Measurements from ENCODE around the gene ZFP91. TPM values are rescaled to one million over a fixed set of nuclear protein-coding genes. Genes with fewer than 3 reads are reported as not detected.

ZFP91 gene
- total and polyA plus RNA-seq, 9 of the 15 experiments (the other 6 are each of a cell fraction or from before 2014, with no cell fraction given): 17.6 to 58.3 (median 34.0) TPM

DNA sequence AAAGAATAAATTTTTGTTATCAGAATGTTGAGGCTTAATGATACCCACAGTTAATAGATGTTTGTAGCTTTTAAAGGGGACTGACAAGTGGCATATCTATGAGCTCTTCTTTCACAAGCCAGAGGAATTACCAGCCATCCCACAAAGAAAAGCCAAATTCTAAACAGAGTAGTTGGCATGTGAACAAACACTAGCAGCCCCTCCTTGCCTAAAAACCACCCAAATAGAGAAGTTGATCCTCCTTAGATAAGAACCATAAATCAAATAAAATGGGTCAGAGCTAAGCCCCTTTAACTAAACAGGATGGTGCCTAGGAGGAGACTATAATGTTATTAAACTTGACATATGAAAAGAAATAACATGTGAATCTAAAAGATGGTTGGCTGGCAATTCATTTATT is 14.6 kb upstream of the ZFP91 start:
- no peak overlapping the region for H3K27ac ChIP-seq (ENCODE audit: extremely low read depth, low read depth, low read length)
- H3K9ac ChIP-seq (ENCODE audit: insufficient read depth in 1 of 2, low read depth in 2 of 2, low read length in 2 of 2): no peak overlapping the region
- POLR2A ChIA-PET: interaction anchor here (1.5 kb wide), 1 partner anchor 13 kb away, joined by 5 read pairs; no protein-coding TSS in a partner anchor
- CTCF ChIA-PET (ENCODE audit: low intra/inter-chr PET ratio): no interaction called here
- H3K4me3 ChIP-seq: no peak overlapping the region
- no peaks in the 10 kb centered on the region for H3K9me1 ChIP-seq (ENCODE audit: control insufficient read depth, insufficient read depth, low read length)
- no peak overlapping the region for H3K4me2 ChIP-seq (ENCODE audit: insufficient read depth, low read length)
- H3K9me3 ChIP-seq (replicated peaks; ENCODE audit: control insufficient read depth, insufficient read depth, low read depth, low read length): no peaks in the 10 kb centered on the region
- BruUV-seq (replicated peaks): no TSS peak
- no peaks in the 10 kb centered on the region for H3K79me2 ChIP-seq (ENCODE audit: control insufficient read depth, insufficient read depth, low read length)
- FAIRE-seq: no peak
- no peaks in the 10 kb centered on the region for H4K20me1 ChIP-seq (replicated peaks; ENCODE audit: control insufficient read depth, insufficient read depth, low read length)
- no peak overlapping the region for H2AFZ ChIP-seq (ENCODE audit: low read depth, low read length)
- intact Hi-C loops (cut with micrococcal nuclease) (no loop called here), in situ Hi-C loops (cut with MboI) (no loop called here)
- ATAC-seq: no peak
- no peaks in the 10 kb centered on the region for H3K27me3 ChIP-seq (ENCODE audit: control insufficient read depth in 2 of 2, insufficient read depth in 2 of 2, low read length in 2 of 2)
- DNase-seq (ENCODE audit: extremely low read depth in 1 of 4, low spot score in 3 of 4): no peak
- no peaks in the 10 kb centered on the region for H3K36me3 ChIP-seq (ENCODE audit: control insufficient read depth, insufficient read depth, low read length)
- H3K4me1 ChIP-seq (replicated peaks in 1 of 2; ENCODE audit: control insufficient read depth in 2 of 2, insufficient read depth in 2 of 2, low read length in 2 of 2): no peaks in the 10 kb centered on the region
- TF ChIP-seq HSF4 (CRISPR knock-in tag; IDR thresholded peaks at IDR 0.05; ENCODE audit: borderline replicate concordance): no peak
- TF ChIP-seq, protein P1, sequence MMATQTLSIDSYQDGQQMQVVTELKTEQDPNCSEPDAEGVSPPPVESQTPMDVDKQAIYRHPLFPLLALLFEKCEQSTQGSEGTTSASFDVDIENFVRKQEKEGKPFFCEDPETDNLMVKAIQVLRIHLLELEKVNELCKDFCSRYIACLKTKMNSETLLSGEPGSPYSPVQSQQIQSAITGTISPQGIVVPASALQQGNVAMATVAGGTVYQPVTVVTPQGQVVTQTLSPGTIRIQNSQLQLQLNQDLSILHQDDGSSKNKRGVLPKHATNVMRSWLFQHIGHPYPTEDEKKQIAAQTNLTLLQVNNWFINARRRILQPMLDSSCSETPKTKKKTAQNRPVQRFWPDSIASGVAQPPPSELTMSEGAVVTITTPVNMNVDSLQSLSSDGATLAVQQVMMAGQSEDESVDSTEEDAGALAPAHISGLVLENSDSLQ (IDR thresholded peaks at IDR 0.05): peak; percentile 24; the same call in 1 of the 2 replicates
- TF ChIP-seq, protein P2, sequence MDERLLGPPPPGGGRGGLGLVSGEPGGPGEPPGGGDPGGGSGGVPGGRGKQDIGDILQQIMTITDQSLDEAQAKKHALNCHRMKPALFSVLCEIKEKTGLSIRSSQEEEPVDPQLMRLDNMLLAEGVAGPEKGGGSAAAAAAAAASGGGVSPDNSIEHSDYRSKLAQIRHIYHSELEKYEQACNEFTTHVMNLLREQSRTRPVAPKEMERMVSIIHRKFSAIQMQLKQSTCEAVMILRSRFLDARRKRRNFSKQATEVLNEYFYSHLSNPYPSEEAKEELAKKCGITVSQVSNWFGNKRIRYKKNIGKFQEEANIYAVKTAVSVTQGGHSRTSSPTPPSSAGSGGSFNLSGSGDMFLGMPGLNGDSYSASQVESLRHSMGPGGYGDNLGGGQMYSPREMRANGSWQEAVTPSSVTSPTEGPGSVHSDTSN (CRISPR knock-in tag; IDR thresholded peaks at IDR 0.05; ENCODE audit: low read depth): no peak
- TF ChIP-seq, protein P2 (tag; conservative IDR thresholded peaks at IDR 0.05; ENCODE audit: low read depth): peak; percentile 43; the same call in 1 of the 2 replicates
- TF ChIP-seq NFXL1 (CRISPR knock-in tag; IDR thresholded peaks at IDR 0.05): no peak
- no peak for TF ChIP-seq CXXC5 (CRISPR knock-in tag; IDR thresholded peaks at IDR 0.05)
- no peak for TF ChIP-seq BCOR (IDR thresholded peaks at IDR 0.05)
- no peak for TF ChIP-seq ZNF282 (CRISPR knock-in tag; IDR thresholded peaks at IDR 0.05)
- TF ChIP-seq ZNF512 (tag; IDR thresholded peaks at IDR 0.05): no peak
- TF ChIP-seq ZNF23 (CRISPR knock-in tag; IDR thresholded peaks at IDR 0.05): no peak
- TF ChIP-seq, protein P3, sequence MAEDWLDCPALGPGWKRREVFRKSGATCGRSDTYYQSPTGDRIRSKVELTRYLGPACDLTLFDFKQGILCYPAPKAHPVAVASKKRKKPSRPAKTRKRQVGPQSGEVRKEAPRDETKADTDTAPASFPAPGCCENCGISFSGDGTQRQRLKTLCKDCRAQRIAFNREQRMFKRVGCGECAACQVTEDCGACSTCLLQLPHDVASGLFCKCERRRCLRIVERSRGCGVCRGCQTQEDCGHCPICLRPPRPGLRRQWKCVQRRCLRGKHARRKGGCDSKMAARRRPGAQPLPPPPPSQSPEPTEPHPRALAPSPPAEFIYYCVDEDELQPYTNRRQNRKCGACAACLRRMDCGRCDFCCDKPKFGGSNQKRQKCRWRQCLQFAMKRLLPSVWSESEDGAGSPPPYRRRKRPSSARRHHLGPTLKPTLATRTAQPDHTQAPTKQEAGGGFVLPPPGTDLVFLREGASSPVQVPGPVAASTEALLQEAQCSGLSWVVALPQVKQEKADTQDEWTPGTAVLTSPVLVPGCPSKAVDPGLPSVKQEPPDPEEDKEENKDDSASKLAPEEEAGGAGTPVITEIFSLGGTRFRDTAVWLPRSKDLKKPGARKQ (CRISPR knock-in tag; IDR thresholded peaks at IDR 0.05): no peak
- no peak for TF ChIP-seq SRSF9 (IDR thresholded peaks at IDR 0.05; ENCODE audit: borderline replicate concordance, low read depth, low read length)
- TF ChIP-seq HNRNPK (IDR thresholded peaks at IDR 0.05; ENCODE audit: low read depth, low read length, poor library complexity, severe bottlenecking): no peak
- TF ChIP-seq, protein P4, sequence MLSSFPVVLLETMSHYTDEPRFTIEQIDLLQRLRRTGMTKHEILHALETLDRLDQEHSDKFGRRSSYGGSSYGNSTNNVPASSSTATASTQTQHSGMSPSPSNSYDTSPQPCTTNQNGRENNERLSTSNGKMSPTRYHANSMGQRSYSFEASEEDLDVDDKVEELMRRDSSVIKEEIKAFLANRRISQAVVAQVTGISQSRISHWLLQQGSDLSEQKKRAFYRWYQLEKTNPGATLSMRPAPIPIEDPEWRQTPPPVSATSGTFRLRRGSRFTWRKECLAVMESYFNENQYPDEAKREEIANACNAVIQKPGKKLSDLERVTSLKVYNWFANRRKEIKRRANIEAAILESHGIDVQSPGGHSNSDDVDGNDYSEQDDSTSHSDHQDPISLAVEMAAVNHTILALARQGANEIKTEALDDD (IDR thresholded peaks at IDR 0.05): no peak
- TF ChIP-seq SPI1 (IDR thresholded peaks at IDR 0.05; ENCODE audit: borderline replicate concordance, low read depth, low read length): no peak

Measured in K562 (cell line).